Hematopoietic multipotent progenitor cell treated with erythropoietin and hydrocortisone succinate and interleukin-3 and kit ligand, for 8 days (in vitro differentiated cells): ENCODE results near the gene LIMK1.
"Not testable (repeated sequence)": the region's sequence is repeated elsewhere in the genome, so short reads cannot be mapped to it uniquely, and the experiment has no call there.

Experiments
- DNase-seq: peaks from one replicate; pipeline ENCODE4 v3.0.0-alpha.2; 2015

The LIMK1 gene

DNA sequence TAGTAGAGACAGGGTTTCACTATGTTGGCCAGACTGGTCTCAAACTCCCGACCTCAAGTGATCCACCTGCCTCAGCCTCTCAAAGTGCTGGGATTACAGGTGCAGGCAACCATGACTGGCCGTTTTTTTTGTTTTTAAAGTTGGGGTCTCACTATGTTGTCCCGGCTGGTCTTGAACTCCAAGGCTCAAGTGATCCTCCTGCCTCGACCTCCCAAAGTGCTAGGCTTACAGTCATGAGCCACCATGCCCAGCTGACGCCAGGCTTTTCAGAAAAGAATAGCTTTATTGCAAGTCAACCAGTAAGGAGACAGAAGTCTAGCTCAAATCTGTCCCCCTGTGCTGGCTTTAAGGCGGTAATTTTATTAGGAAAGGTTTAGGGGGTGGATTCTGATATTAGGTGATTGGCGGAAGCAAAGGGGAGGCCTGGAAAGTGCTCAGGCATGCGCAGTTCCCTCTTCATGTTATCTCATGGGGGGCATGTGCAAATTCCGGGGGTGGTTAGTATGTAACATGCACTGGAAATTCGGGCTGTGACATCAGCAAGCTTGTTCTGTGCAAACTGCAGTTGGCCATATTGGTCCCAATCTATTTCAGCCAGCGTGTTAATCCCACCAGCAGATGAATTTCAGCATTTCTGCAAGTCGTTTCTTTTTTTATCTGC lies 42.7 kb downstream of the LIMK1 start:
- DNase-seq: no peak

DNA sequence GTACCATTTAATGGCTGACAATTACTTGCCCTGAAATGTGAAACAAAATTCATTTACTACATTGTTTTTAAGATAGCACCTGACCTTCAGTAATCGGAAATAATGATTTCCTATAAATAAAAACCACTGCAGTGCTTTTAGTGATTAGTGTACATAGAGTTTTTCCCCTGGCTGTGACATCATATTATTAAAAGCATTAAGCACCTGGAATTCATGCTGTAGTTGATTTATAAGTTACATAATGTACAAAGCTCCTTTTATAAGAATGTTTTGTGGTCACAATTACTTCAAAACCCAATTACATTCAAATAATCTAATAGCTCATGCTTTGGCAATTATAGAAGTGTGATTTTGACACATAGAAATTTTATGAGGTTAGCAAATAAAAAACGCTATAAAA lies 46.3 kb downstream of the LIMK1 start:
- no peak for DNase-seq

DNA sequence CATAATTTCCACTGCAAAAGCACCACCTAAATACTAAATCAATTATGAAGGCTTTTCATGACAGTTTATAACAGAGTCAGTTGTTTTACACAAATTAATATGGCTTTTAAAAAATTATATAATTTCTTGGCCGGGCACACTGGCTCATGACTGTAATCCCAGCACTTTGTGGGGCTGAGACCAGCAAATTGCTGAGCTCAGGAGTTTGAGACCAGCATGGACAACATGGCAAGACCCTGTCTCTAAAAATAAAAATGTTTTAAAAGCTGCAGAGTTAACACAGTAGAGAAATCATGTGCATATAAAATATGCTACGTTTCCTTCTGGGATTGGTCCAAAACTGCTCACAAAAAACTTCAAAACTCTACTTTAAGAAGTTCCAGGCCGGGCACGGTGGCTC lies 46.9 kb downstream of the LIMK1 start:
- no peak for DNase-seq

DNA sequence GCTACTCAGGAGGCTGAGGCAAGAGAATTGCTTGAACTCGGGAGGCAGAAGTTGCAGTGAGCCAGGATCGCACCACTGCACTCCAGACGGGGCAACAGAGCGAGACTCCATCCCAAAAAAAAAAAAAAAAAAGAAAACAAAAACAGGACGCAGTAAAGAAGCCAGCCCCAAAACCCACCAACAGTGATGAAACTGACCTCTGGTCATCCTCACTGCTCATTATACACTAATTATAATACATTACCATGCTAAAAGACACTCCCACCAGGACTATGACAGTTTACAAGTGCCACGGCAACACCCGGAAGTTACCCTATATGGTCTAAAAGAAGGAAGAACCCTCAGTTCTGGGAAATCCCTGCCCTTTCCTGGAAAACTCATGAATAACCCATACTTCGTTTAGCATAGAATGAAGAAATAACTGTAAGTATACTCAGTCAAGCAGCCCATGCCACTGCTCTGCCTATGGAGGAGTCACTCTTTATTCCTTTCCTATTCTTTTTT lies 50.6 kb downstream of the LIMK1 start:
- peak; percentile 94 for DNase-seq

DNA sequence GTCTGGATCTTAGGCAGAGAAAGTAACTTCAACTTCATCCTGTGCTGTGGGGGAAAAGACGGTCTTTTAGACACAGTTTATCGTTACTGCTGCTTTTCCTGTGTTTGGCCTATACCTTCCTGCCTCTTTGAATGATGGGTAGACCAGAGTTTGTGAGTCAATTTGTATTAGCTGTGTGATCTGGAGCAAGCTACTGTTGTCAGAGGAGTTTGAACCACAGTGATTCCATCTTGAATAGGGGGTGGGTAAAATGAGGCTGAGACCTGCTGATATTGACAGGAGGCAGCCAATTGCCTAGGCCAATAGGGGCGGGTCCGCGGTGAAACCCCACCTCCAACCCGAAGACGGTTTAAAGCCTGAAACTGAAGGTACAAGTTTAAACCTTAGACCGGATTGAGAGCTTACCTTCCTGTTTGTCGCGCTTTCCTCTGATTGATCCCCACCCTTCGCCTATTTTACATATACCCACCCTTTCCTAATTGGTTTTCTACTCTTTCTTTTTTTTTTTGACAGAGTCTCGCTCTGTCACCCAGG lies 54.8 kb downstream of the LIMK1 start:
- DNase-seq: no peak

DNA sequence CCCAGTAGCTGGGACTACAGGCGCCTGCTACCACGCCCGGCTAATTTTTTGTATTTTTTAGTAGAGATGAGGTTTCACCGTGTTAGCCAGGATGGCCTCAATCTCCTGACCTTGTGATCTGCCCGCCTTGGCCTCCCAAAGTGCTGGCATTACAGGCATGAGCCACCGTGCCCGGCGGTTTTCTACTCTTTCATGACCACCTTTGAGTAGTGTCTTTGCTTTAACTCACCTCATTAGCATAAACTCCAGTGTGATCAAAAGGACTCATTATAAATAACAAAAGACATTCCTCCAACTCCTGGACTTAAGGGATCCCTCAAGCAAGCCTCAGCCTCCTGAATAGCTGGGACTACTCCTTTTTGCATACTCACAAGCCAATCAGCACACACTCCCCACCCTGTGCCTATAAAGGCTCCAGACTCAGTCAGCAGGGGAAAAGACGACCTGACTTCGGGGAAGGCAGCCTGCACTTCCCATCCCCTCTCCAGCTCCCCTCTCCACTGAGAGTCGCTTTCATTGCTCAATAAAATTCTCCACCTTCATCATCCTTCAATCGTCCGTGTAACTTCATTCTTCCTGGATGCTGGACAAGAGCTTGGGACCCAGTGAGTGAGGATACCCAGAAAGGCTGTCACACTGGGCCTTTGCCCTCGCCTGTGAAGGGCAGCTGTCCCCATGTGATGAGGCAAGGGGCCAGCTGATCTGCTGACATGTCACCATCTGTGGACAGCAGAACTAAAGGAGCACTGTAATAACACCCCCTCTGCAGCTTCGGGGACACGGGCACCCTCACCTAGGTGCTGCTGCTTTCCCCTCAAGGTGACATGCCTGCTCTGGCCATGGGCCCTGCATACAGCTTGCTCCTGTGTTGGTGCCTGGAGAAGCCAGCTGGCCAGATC lies 55.6 kb downstream of the LIMK1 start:
- no peak for DNase-seq

DNA sequence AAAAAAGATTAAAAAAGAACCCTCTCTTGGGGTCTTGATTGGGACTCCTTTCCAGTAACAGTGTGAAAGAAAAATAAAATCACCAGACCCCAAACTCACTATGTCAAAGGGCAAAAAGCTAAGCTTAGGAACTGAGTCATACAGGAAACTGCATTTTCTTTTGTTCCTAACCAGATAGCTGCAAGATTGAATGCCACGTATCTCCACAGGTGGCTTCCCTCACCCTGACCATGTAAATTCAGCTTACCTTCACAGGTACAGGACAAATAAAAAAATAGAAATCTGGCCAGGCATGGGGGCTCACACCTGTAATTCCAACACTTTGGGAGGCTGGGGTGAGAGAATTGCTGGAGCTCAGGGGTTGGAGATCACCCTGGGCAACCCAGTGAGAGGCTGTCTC lies 58.1 kb downstream of the LIMK1 start:
- no peak for DNase-seq

DNA sequence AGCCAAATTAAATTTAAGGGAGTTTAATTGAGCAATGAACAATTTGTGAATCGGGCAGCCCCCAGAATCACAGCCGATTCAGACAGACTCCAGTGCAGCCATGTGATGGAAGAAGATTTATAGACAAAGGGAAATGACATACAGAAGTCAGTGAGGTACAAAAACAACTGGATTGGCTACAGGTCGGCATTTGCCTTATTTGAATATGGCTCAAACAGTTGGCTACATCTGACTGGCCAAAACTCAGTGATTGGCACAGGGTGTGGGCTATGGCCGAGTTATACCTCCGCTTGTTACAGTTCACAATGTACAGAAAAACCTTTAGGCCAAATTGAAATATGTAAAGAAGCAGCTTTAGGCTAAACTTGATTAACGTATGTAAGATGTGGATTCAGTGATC lies 59.8 kb downstream of the LIMK1 start:
- DNase-seq: no peak

DNA sequence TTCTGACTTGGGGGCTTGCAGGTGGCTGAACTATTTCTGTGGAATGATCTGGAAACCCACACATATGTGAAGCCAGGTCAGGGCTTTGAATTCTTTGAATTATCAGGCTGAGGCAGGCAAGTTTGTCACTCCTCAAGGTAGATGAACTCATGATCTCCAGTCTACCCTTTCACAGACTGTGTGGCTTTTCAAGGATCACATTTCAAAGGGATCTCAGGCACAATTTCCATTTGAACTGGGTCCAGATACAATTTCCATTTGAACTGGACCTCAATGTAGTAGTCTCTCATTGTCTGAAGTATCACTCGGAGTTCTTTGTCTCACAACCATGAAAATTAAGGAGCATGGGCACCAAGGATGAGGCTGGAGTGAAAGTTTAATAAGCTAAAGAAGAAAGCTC lies 64.9 kb downstream of the LIMK1 start:
- DNase-seq: no peak

DNA sequence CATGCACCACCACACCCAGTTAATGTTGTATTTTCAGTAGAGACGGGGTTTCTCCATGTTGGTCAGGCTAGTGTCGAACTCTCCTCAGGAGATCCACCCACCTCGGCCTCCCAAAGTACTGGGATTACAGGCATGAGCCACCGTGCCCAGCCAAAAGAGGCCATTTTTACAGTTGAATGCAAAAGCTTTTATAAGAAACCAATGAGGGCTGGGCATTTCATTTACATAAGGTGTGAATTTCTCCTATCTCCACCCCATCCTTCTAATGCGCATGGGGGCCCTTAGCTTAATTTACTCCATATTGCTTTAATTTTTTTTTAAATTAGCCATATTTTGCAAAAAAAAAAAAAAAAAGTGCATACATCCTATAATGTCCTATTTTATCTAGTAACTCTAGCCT lies 65.5 kb downstream of the LIMK1 start:
- no peak for DNase-seq

DNA sequence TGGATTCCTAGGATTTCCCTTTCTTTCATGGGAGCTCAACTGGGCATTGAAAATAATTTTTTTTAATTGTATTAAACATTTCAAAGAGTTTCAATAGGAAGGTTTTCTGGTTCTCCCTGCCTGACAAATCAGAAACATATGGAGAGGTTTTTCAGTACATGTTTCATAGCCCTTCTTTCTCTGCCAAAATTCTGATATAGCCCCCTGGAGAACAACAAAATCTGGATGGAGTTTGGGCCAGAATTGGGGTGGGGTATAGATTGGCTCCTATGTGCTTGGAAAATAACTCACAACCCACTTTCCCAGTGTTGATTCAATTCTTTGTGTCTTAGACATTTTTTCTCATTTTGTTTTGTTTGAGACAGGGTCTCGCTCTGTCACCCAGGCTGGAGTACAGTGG lies 66.0 kb downstream of the LIMK1 start:
- no peak for DNase-seq

DNA sequence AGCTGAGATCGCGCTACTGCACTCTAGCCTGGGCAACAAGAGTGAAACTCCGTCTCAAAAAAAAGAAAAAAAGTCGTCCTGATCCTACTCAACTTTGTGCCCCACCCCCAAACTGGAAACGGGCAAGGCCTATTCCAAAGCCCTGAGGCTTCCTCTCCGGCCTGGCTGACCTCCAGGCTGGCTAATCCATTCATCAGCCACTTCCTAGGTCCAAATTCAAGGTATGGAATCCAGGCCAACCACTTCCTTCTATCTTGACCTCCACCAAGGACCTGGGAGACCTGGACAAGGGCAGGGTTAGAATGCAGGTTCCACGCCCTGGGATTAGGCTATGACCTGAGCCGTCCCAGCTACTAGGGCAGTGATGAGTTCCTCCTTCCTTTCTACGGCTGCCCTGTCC lies 70.1 kb downstream of the LIMK1 start:
- no peak for DNase-seq

DNA sequence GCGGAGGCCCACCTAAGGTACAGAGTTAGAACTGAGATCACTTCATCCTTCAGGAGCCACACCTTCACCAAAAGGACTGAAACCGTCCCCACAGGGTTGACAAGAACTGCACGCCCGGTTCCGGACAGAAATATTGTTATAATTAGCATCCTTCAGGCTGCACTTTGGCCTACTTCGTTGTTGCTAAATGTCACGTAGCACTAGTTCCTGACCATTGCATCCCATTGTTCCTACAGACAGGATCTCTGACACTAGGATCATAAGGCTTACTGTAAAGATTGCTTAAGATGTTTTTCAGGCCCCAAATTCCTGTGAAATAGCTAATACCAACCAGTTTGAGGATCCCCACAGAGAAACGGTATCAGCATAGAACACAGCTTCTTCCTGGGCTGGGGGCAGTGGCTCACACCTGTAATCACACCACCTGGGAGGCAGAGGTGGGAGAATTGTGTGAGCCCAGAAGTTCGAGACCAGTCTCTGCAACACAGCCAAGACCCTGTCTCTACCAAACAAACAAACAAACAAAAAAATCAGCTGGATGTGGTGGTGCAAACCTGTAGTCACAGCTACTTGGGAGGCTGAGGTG lies 72.3 kb downstream of the LIMK1 start:
- no peak for DNase-seq

DNA sequence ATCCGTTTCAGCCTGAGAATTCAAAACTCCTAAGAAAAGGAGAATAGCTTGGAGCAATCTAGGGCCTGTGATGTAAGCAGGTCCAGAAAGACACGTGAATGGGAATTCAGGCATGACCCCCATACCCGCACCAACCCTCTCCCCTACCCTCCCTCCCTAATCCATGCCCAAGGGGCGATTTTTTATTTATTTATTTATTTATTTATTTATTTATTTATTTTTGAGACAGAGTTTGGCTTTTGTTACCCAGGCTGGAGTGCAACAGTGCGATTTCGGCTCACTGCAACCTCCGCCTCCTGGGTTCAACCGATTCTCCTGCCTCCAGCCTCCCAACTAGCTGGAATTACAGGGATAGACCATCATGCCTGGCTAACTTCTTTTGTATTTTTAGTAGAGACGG lies 74.0 kb downstream of the LIMK1 start:
- DNase-seq: no peak

DNA sequence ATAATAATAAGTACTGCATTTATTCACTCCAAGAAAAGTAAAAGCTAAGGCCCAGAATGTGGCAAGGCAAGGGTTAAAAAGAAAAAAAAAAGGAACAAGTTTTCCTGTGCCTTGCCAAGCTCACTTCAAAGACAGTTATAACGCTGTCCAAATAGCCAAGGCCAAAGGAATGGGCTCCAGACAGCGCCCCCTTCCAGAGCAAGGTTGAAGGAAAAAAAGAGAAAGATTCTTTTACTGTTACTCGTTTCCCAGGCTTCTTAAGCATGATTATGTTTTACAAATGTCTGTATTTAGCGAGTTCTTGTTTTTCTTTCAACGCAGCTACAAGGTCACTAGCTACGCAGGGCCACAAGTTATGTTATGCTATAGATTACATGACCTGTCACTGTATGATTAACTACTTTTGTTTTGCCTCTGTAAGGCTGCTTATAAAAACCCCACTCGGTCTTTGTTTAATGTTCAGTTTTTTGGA lies 81.4 kb downstream of the LIMK1 start:
- no peak for DNase-seq

DNA sequence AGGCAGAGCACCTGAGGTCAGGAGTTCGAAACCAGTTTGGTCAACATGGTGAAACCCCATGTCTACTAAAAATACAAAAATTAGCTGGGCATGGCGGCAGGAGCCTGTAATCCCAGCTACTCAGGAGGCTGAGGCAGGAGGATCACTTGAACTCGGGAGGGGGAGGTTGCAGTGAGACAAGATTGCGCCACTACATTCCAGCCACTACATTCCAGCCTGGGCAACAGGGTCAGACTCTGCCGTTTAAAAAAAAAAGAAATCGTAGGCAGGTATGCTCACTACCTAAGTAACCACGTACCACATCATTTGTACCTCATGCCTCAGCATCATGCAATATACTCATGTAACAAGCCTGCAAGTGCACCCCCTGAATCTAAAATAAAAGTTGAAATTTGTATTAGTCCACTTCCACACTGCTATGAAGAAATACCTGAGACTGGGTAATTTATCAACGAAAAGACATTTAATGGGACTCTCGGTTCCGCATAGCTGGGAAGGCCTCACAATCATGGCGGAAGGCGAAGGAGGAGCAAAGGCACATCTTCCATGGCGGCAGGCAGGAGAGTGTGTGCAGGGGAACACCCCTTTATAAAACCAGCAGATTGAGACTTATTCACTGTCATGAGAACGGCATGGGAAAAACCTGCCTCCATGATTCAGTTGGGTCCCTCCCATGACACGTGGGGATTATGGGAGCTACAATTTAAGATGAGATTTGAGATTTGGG lies 82.4 kb downstream of the LIMK1 start:
- no peak for DNase-seq

DNA sequence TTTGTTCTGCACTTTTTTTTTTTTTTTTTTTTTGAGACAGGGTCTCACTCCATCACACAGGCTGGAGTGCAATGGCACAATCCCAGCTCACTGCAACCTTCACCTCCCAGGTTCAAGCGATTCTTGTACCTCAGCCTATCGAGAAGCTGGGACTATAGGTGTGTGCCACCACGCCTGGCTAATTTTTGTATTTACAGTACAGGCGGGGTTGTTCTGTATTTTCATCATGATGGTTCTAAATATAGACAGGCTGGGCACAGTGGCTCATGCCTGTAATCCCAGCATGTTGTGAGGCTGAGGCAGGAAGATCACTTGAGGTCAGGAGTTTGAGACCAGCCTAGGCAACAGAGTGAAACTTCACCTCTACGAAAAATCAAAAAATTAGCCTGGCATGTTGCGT lies 83.7 kb downstream of the LIMK1 start:
- not testable (repeated sequence) for DNase-seq
